Neural crest cell (in vitro differentiated cells): ENCODE measurements around the gene TOR1AIP1. TPM values are rescaled to one million over a fixed set of nuclear protein-coding genes. Genes with fewer than 3 reads are reported as not detected.

Experiments used
- DNase-seq: peaks from one replicate; pipeline ENCODE4 v3.0.0; 2021; ENCODE audit warnings: low read depth, mixed read lengths, low spot score
- H3K27ac Mint-ChIP-seq: one replicate; pipeline ENCODE4 v1.8.0; 2021; ENCODE audit warnings: mild to moderate bottlenecking, mixed read lengths; ENCODE audit not compliant: unreplicated experiment
- H3K27me3 Mint-ChIP-seq: 2 replicates; pipeline ENCODE4 v1.8.0; 2021; ENCODE audit warnings: low read depth, mild to moderate bottlenecking, mixed read lengths
- H3K36me3 Mint-ChIP-seq: 2 replicates; pipeline ENCODE4 v1.8.0; 2021; ENCODE audit warnings: low read depth, mild to moderate bottlenecking, mixed read lengths
- H3K4me1 Mint-ChIP-seq: 2 replicates; pipeline ENCODE4 v1.8.0; 2021; ENCODE audit warnings: mixed read lengths
- H3K4me3 Mint-ChIP-seq: one replicate; pipeline ENCODE4 v1.8.0; 2021; ENCODE audit warnings: mild to moderate bottlenecking, mixed read lengths
- H3K9me3 Mint-ChIP-seq: 2 replicates; pipeline ENCODE4 v1.8.0; 2021; ENCODE audit warnings: mixed read lengths
- total RNA-seq: library from RNA; stranded (reverse); gene quantifications from 2 replicates; pipeline ENCODE4 v1.2.1, GENCODE V29; 2021
- TF ChIP-seq, protein P1 (sequence below): fragments of 200-600 bp; sonication (generic); conservative IDR thresholded peaks from 2 replicates; pipeline ENCODE4 v1.5.0; 2021; ENCODE audit warnings: antibody characterized with exemption, mild to moderate bottlenecking

The TOR1AIP1 gene
- total RNA-seq, 1 donor from 2014 or later = 22.1 TPM

DNA sequence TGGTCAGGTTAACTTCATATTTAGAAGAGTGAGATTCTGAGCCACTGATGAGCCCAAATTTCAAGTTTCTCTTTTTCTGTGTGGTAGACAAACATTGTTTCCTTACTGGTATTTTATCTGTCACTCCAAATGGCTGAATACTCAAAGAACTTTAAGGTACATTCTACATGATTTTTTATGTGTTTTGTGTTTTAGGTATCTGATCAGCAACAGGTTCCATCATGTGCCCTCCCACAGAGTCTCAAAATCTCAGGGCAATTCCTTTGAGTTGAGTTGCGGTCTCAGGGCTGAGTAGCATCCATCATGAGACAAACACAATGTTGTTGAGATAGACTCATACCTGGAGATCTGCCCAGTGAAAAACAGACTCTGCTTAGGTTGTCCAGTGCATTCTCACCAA lies 57.9 kb downstream of the TOR1AIP1 start:
- H3K9me3 Mint-ChIP-seq = peaks cover 2% of the 10 kb centered on the region
- H3K27me3 Mint-ChIP-seq = no peaks in the 10 kb centered on the region
- H3K4me3 Mint-ChIP-seq = no peak overlapping the region
- H3K36me3 Mint-ChIP-seq = no peaks in the 10 kb centered on the region
- no peaks in the 10 kb centered on the region for H3K4me1 Mint-ChIP-seq
- TF ChIP-seq, protein P1, sequence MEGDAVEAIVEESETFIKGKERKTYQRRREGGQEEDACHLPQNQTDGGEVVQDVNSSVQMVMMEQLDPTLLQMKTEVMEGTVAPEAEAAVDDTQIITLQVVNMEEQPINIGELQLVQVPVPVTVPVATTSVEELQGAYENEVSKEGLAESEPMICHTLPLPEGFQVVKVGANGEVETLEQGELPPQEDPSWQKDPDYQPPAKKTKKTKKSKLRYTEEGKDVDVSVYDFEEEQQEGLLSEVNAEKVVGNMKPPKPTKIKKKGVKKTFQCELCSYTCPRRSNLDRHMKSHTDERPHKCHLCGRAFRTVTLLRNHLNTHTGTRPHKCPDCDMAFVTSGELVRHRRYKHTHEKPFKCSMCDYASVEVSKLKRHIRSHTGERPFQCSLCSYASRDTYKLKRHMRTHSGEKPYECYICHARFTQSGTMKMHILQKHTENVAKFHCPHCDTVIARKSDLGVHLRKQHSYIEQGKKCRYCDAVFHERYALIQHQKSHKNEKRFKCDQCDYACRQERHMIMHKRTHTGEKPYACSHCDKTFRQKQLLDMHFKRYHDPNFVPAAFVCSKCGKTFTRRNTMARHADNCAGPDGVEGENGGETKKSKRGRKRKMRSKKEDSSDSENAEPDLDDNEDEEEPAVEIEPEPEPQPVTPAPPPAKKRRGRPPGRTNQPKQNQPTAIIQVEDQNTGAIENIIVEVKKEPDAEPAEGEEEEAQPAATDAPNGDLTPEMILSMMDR = no peak
- no peak overlapping the region for H3K27ac Mint-ChIP-seq
- no peak for DNase-seq

DNA sequence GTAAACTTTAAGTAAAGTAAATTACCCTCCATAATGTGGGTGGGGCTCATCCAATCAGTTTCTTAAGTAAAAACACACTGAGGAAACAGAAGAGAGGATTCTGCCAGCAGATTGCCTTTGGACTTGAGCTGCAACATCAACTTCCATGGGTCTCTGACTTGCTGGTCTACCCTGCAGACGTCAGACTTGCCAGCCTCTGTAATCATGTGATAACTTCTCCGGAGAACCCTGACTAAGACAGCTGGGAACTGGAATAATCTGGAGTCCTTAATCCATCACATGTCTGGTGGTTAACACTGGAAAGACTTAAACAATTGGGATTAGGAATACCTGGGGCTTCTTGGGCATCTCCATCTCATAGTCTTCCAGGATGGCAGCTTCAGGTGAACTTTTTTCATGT lies 59.4 kb downstream of the TOR1AIP1 start:
- Mint-ChIP-seq H3K27me3 (no peaks in the 10 kb centered on the region), H3K27ac (no peak overlapping the region), H3K4me1 (no peaks in the 10 kb centered on the region), H3K9me3 (peaks cover 3% of the 10 kb centered on the region), H3K4me3 (no peak overlapping the region), H3K36me3 (no peaks in the 10 kb centered on the region)
- TF ChIP-seq, protein P1 = no peak
- no peak for DNase-seq

DNA sequence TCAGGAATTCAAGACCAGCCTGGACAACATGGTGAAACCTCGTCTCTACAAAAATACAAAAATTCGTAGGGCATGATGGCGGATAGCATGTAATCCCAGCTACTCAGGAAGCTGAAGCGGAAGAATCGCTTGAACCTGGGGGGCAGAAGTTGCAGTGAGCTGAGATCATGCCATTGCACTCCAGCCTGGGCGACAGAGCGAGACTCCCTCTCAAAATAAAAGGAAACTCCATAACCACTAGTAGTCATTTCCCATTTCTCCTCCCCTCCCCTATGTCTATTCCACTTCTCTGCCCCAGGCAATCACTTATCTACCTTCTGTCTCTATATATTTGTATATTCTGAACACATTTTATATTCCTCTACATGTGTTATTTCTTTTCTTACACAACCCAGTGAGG lies 68.6 kb downstream of the TOR1AIP1 start:
- TF ChIP-seq, protein P1 = no peak
- H3K9me3 Mint-ChIP-seq = no peaks in the 10 kb centered on the region
- no peak for DNase-seq
- peaks cover 10% of the 10 kb centered on the region for H3K4me1 Mint-ChIP-seq
- peak overlapping the region; percentile 47 for H3K4me3 Mint-ChIP-seq
- no peak overlapping the region for H3K27ac Mint-ChIP-seq
- H3K27me3 Mint-ChIP-seq = no peaks in the 10 kb centered on the region
- no peaks in the 10 kb centered on the region for H3K36me3 Mint-ChIP-seq

DNA sequence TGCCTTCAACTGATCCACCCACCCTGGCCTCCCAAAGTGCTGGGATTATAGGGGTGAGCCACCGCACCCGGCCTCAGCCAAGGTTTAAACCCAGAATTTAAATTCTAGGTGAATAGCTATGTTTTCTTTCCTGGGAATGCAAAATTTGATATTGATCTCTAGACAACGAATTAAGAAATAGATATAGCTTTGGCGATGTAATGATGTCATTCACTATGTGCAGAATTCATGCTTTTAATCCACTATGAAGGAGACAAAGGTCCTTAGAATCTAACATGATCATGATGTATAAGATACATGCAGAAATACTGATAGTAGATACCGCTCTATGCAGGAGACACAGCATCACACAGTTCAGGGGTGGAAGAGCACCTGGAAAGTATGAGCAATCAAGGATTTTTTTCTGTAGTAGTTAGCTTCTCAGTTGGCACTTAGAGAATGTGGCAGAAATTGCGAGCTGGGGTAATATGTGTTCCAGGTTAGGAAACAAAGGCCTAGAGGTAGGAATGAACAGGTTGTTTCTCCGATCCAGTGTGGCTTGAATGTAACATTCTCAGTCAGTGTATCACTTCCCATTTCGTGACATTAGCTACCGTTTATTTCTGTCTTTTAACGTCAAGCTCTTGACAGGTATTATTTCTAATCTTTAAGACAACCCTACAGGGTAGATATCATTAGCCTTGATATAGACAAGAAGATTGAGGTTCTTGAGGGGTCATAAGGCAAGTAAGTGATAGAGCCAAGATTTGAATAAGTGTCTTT lies 69.5 kb downstream of the TOR1AIP1 start:
- TF ChIP-seq, protein P1 = no peak
- H3K36me3 Mint-ChIP-seq = no peaks in the 10 kb centered on the region
- no peak for DNase-seq
- H3K4me3 Mint-ChIP-seq = peak overlapping the region; percentile 47
- H3K27ac Mint-ChIP-seq = no peak overlapping the region
- no peaks in the 10 kb centered on the region for H3K9me3 Mint-ChIP-seq
- H3K27me3 Mint-ChIP-seq = no peaks in the 10 kb centered on the region
- H3K4me1 Mint-ChIP-seq = peaks cover 19% of the 10 kb centered on the region

DNA sequence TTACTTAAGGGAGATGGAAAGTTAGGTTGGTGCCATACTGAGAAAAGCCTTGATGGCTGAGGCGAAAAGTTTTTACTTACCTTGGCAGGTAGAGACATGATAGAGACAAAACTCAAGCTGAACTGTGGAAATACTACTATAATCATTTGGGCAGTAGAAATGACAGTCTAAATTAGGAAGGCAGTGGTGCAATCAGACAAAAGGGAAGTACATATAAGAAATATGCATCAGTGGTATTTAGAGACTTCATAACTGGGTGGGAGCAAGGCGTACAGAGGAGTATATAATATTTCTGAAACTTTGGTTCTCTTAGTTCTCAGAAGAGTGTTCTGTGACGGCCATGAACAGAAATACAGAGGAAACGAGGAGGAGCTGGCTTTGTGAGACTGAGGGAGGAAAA lies 70.1 kb downstream of the TOR1AIP1 start:
- H3K9me3 Mint-ChIP-seq = no peaks in the 10 kb centered on the region
- peaks cover 24% of the 10 kb centered on the region for H3K4me1 Mint-ChIP-seq
- H3K36me3 Mint-ChIP-seq = no peaks in the 10 kb centered on the region
- no peaks in the 10 kb centered on the region for H3K27me3 Mint-ChIP-seq
- TF ChIP-seq, protein P1 = no peak
- H3K4me3 Mint-ChIP-seq = peak overlapping the region; percentile 47
- no peak overlapping the region for H3K27ac Mint-ChIP-seq
- no peak for DNase-seq
